Measurements from ENCODE around the gene ERBB3.

DNA sequence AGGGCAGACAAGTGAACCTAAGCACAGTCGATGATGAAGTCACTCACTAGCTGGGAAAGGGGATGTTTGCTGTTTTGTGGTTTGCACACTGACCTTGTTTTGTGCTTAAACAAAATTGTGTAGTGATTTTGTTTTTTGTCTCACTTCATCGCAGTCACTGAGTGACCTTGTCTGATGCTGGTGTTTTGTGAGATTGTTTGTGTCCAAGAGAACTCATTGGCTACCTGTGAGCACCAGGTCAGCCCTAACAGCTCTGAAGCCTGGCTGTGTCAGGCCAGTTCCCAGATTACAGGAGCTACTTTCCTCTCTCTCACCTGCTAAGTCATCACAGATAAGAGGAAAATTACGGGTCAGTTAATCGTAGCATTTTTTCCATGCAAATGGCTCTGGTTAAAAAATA, 44.2 kb downstream of the ERBB3 start:
- TF ChIP-seq, protein P1, sequence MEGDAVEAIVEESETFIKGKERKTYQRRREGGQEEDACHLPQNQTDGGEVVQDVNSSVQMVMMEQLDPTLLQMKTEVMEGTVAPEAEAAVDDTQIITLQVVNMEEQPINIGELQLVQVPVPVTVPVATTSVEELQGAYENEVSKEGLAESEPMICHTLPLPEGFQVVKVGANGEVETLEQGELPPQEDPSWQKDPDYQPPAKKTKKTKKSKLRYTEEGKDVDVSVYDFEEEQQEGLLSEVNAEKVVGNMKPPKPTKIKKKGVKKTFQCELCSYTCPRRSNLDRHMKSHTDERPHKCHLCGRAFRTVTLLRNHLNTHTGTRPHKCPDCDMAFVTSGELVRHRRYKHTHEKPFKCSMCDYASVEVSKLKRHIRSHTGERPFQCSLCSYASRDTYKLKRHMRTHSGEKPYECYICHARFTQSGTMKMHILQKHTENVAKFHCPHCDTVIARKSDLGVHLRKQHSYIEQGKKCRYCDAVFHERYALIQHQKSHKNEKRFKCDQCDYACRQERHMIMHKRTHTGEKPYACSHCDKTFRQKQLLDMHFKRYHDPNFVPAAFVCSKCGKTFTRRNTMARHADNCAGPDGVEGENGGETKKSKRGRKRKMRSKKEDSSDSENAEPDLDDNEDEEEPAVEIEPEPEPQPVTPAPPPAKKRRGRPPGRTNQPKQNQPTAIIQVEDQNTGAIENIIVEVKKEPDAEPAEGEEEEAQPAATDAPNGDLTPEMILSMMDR (IDR thresholded peaks at IDR 0.05) = no peak
- TF ChIP-seq POLR2A (IDR thresholded peaks at IDR 0.05) = no peak
